GM10248 (cell line): ENCODE data around the gene IGFBP2.

Experiments
- CTCF ChIA-PET: fragments of 300-600 bp; sonication (Branson Sonifier 250); formaldehyde crosslinking; extraction: SDS; loops from one replicate; lab custom pipeline; 2021; ENCODE audit warnings: antibody characterized with exemption; lab: Yijun Ruan, JAX
- POLR2A ChIA-PET: fragments of 350-650 bp; sonication (Branson Sonifier 250); formaldehyde crosslinking; extraction: SDS; loops from one replicate; lab custom pipeline; 2020; ENCODE audit warnings: antibody characterized with exemption; lab: Yijun Ruan, JAX
- DNase-seq: peaks from one replicate; pipeline ENCODE4 v3.0.0; 2012; ENCODE audit errors: extremely low spot score
- CTCF ChIP-seq: IDR thresholded peaks from 2 replicates; pipeline ENCODE4 v1.5.1; 2012; ENCODE audit warnings: mild to moderate bottlenecking, low read depth; ENCODE audit errors: extremely low read depth, missing control alignments, control extremely low read depth

The IGFBP2 gene

GRCh38 chr2:216658757-216659156 is 25.5 kb downstream of the IGFBP2 start:
- POLR2A ChIA-PET: no interaction called here

GRCh38 chr2:216659276-216659675 is 26.1 kb downstream of the IGFBP2 start:
- CTCF ChIA-PET: interaction anchor here (0.9 to 14.9 kb wide), 5 partner anchors 7 to 601 kb away, joined by 3 to 325 read pairs (median 4); no protein-coding TSS in a partner anchor
- TF ChIP-seq CTCF: no peak
- POLR2A ChIA-PET: no interaction called here
- no peak for DNase-seq

More at GRCh38 chr2:216658757-216659156, 25.5 kb downstream of the IGFBP2 start:
- no peak for DNase-seq
- TF ChIP-seq CTCF: no peak
- CTCF ChIA-PET: interaction anchor here (1.6 to 14.9 kb wide), 3 partner anchors 7 to 138 kb away, joined by 4 to 325 read pairs (median 114); no protein-coding TSS in a partner anchor

- ChIA-PET POLR2A (no interaction called here), CTCF (interaction anchor here (1.6 to 14.9 kb wide), 3 partner anchors 9 to 139 kb away, joined by 3 to 325 read pairs (median 114); no protein-coding TSS in a partner anchor)
- TF ChIP-seq CTCF: no peak
- DNase-seq: no peak
These were observed 27.3 kb downstream of the IGFBP2 start for GRCh38 chr2:216660496-216660895.

GRCh38 chr2:216661051-216661450 is 27.8 kb downstream of the IGFBP2 start:
- CTCF ChIA-PET: interaction anchor here (1.3 to 14.9 kb wide), 7 partner anchors 9 to 439 kb away, joined by 3 to 325 read pairs (median 7); no protein-coding TSS in a partner anchor
- DNase-seq: no peak
- no peak for TF ChIP-seq CTCF
- POLR2A ChIA-PET: no interaction called here

- POLR2A ChIA-PET: no interaction called here
- CTCF ChIA-PET: interaction anchor here (1.1 to 14.9 kb wide), 7 partner anchors 10 to 439 kb away, joined by 3 to 325 read pairs (median 7); no protein-coding TSS in a partner anchor
- no peak for DNase-seq
These were observed 28.6 kb downstream of the IGFBP2 start for GRCh38 chr2:216661639-216662375.

GRCh38 chr2:216663106-216663505 is 29.9 kb downstream of the IGFBP2 start:
- TF ChIP-seq CTCF: no peak
- ChIA-PET POLR2A (interaction anchor here (0.7 kb wide), 1 partner anchor 30 kb away, joined by 7 read pairs; no protein-coding TSS in a partner anchor), CTCF (interaction anchor here (0.8 to 14.9 kb wide), 9 partner anchors 11 to 712 kb away, joined by 3 to 325 read pairs (median 3); partner anchors contain the start of gene IGFBP2)
- no peak for DNase-seq

More at GRCh38 chr2:216661639-216662375, 28.6 kb downstream of the IGFBP2 start:
- peak; percentile 24 for TF ChIP-seq CTCF
